K562 (cell line): Measurements from ENCODE around the gene UFC1. TPM values are rescaled to one million over a fixed set of nuclear protein-coding genes. Genes with fewer than 3 reads are reported as not detected.

Experiments used
- BCLAF1 ChIP-seq, 2 experiments: fragments of 450-650 bp in 1 of 2; IDR thresholded peaks; 2 replicates each; pipeline ENCODE4 v1.6.1; 2011 to 2017; ENCODE audit warnings: low read depth in 2 of 2, antibody characterized with exemption in 1 of 2, borderline replicate concordance in 1 of 2, low read length in 1 of 2, mild to moderate bottlenecking in 1 of 2, mixed read lengths in 1 of 2; ENCODE audit not compliant: control insufficient read depth in 1 of 2
- BHLHE40 ChIP-seq: IDR thresholded peaks from 2 replicates; pipeline ENCODE4 v1.6.1; 2011; ENCODE audit warnings: low read length, improper control_type of control experiment
- CBFA2T2 ChIP-seq: fragments of 450-650 bp; conservative IDR thresholded peaks from 2 replicates; pipeline ENCODE4 v1.6.1; 2017; ENCODE audit warnings: mild to moderate bottlenecking
- CBX5 ChIP-seq: IDR thresholded peaks from 2 replicates; pipeline ENCODE4 v1.6.1; 2014; ENCODE audit warnings: low read depth, borderline replicate concordance
- CC2D1A ChIP-seq: fragments of 450-650 bp; IDR thresholded peaks from 2 replicates; pipeline ENCODE4 v1.6.1; 2017; ENCODE audit warnings: mild to moderate bottlenecking
- CXXC5 ChIP-seq: fragments of 250-450 bp; sonication (Bioruptor Pico); IDR thresholded peaks from 2 replicates; pipeline ENCODE4 v1.8.0; 2022; ENCODE audit warnings: inconsistent platforms, mild to moderate bottlenecking, moderate library complexity
- E2F8 ChIP-seq: fragments of 450-650 bp; IDR thresholded peaks from 2 replicates; pipeline ENCODE4 v1.7.1; 2018; ENCODE audit warnings: mild to moderate bottlenecking, low read depth; ENCODE audit not compliant: partially characterized antibody
- EWSR1 ChIP-seq: fragments of 450-650 bp; IDR thresholded peaks from 2 replicates; pipeline ENCODE4 v1.6.1; 2018; ENCODE audit warnings: borderline replicate concordance, mild to moderate bottlenecking, low read depth, moderate library complexity; ENCODE audit not compliant: partially characterized antibody
- HDAC8 ChIP-seq: fragments of 450-650 bp; IDR thresholded peaks from 2 replicates; pipeline ENCODE4 v1.6.1; 2016; ENCODE audit warnings: mild to moderate bottlenecking, missing genetic modification characterization, moderate library complexity, missing compliant biosample characterization
- MBD1 ChIP-seq: fragments of 250-450 bp; sonication (Bioruptor Pico); IDR thresholded peaks from 2 replicates; pipeline ENCODE4 v1.8.0; 2022; ENCODE audit warnings: inconsistent platforms
- NCOA2 ChIP-seq, 2 experiments: fragments of 450-650 bp; IDR thresholded peaks; 2 replicates each; pipeline ENCODE4 v1.6.1; 2018; ENCODE audit warnings: mild to moderate bottlenecking in 2 of 2, moderate library complexity in 1 of 2; ENCODE audit not compliant: partially characterized antibody in 2 of 2
- OTX1 ChIP-seq: fragments of 450-650 bp; formaldehyde crosslinking; IDR thresholded peaks from 2 replicates; pipeline ENCODE4 v1.4.0; 2022; ENCODE audit warnings: mild to moderate bottlenecking
- PCBP1 ChIP-seq: fragments of 200-400 bp; formaldehyde crosslinking; IDR thresholded peaks from 2 replicates; pipeline ENCODE4 v1.6.1; 2018; ENCODE audit warnings: mild to moderate bottlenecking, low read depth, low read length; ENCODE audit not compliant: poor library complexity, severe bottlenecking
- RHOXF2B ChIP-seq: fragments of 250-450 bp; sonication (Bioruptor Pico); conservative IDR thresholded peaks from 2 replicates; pipeline ENCODE4 v1.5.1; 2021
- SNIP1 ChIP-seq: fragments of 450-650 bp; IDR thresholded peaks from 2 replicates; pipeline ENCODE4 v1.7.1; 2017; ENCODE audit warnings: low read depth, mild to moderate bottlenecking
- SRSF9 ChIP-seq: fragments of 200-400 bp; formaldehyde crosslinking; IDR thresholded peaks from 2 replicates; pipeline ENCODE4 v1.6.1; 2017; ENCODE audit warnings: low read depth, low read length, borderline replicate concordance
- ZBTB2 ChIP-seq: fragments of 450-650 bp; IDR thresholded peaks from 2 replicates; pipeline ENCODE4 v1.6.1; 2016; ENCODE audit warnings: antibody characterized with exemption
- ZNF165 ChIP-seq: fragments of 250-450 bp; sonication (Bioruptor Pico); IDR thresholded peaks from 2 replicates; pipeline ENCODE4 v1.4.0; 2020; ENCODE audit warnings: borderline replicate concordance
- ZNF24 ChIP-seq: fragments of 450-650 bp; IDR thresholded peaks from 2 replicates; pipeline ENCODE4 v1.6.1; 2016
- polyA plus RNA-seq, 8 experiments: library from polyadenylated mRNA; depleted of rRNA in 4 of 8; stranded (reverse) in 5 of 8; unstranded in 3 of 8; fragments of >200 nt; fragmentation: Nextera tagmentation in 2 of 8; fragmentation: Illumina TruSeq in 1 of 8; extraction: Ambion mirVana in 2 of 8; extraction: Trizol in 1 of 8; gene quantifications; 2 replicates each; pipeline versions ENCODE4 v1.2.1 to v1.2.3, GENCODE V29; 2011 to 2014; ENCODE audit warnings: inconsistent platforms in 1 of 8, missing spikeins in 1 of 8
- total RNA-seq, 7 experiments: library from RNA; depleted of rRNA in 6 of 7; stranded (reverse); fragments of >200 nt in 6 of 7; fragmentation: Illumina TruSeq in 2 of 7; extraction: Trizol in 2 of 7; gene quantifications; 2 replicates each; pipeline versions ENCODE4 v1.2.1 to v1.2.3, GENCODE V29; 2011 to 2021; ENCODE audit warnings: low replicate concordance in 1 of 7

The UFC1 gene
- total and polyA plus RNA-seq, 9 of the 15 experiments (the other 6 are each of a cell fraction or from before 2014, with no cell fraction given), result 92.8 to 220 (median 161) TPM

- TF ChIP-seq MBD1 (CRISPR knock-in tag) (no peak), OTX1 (CRISPR knock-in tag) (0 out of 2 replicates have a peak, but pooled peaks have one; percentile 18), NCOA2 (IDR thresholded peaks at IDR 0.05; ENCODE audit: partially characterized antibody in 2 of 2) (no peak), PCBP1 (no peak), ZNF165 (0 out of 2 replicates have a peak, but pooled peaks have one; percentile 51), HDAC8 (no peak), SNIP1 (no peak), SRSF9 (no peak), BHLHE40 (no peak), CBX5 (no peak), CC2D1A (no peak), ZNF24 (peak; percentile 19; the same call in 1 of the 2 replicates), EWSR1 (no peak), CXXC5 (CRISPR knock-in tag) (peak; percentile 87), E2F8 (peak; percentile 92), RHOXF2B (no peak), CBFA2T2 (no peak), ZBTB2 (no peak), BCLAF1 (IDR thresholded peaks at IDR 0.05; ENCODE audit: borderline replicate concordance in 1 of 2, control insufficient read depth in 1 of 2, low read depth in 2 of 2, low read length in 1 of 2) (no peak)
Observed at GRCh38 chr1:161201836-161202712, 48.3 kb downstream of the UFC1 start, which contains the start of gene NDUFS2 (continued).
